Esophagus (tissue), 2 donors: Measurements from ENCODE around the gene CCL2. TPM values are rescaled to one million over a fixed set of nuclear protein-coding genes. Genes with fewer than 3 reads are reported as not detected.

ENCODE experiments used
- H3K27ac ChIP-seq, 2 donors: one replicate each; pipeline ENCODE4 v1.5.1; 2013; ENCODE audit warnings: low read depth in 2 of 2, mild to moderate bottlenecking in 2 of 2, inconsistent platforms in 1 of 2, low read length in 1 of 2, moderate library complexity in 1 of 2
- H3K27me3 ChIP-seq, 2 donors: one replicate each; pipeline ENCODE4 v1.6.1; 2013; ENCODE audit warnings: low read length in 2 of 2, control low read depth in 1 of 2, mild to moderate bottlenecking in 1 of 2; ENCODE audit not compliant: insufficient read depth in 2 of 2, control insufficient read depth in 1 of 2
- H3K36me3 ChIP-seq, 2 donors: one replicate each; pipeline ENCODE4 v1.6.1; 2013; ENCODE audit warnings: low read length in 1 of 2; ENCODE audit not compliant: control insufficient read depth in 2 of 2, insufficient read depth in 2 of 2
- H3K4me1 ChIP-seq, 2 donors: one replicate each; pipeline ENCODE4 v1.6.1; 2013; ENCODE audit warnings: low read length in 1 of 2; ENCODE audit not compliant: control insufficient read depth in 2 of 2, insufficient read depth in 2 of 2
- H3K4me3 ChIP-seq, 2 donors: one replicate each; pipeline ENCODE4 v1.5.1; 2013; ENCODE audit warnings: low read length in 2 of 2, mild to moderate bottlenecking in 2 of 2, low read depth in 1 of 2, moderate library complexity in 1 of 2
- H3K9me3 ChIP-seq, 2 donors: one replicate each; pipeline ENCODE4 v1.6.1; 2013; ENCODE audit warnings: mild to moderate bottlenecking in 2 of 2, low read depth in 1 of 2, low read length in 1 of 2, moderate library complexity in 1 of 2; ENCODE audit not compliant: control insufficient read depth in 2 of 2, insufficient read depth in 1 of 2
- WGBS, 2 donors: extraction: QIAGEN DNeasy Blood & Tissue Kit; methylation state at CpG; one replicate each; pipeline ENCODE4 v1.1.7; 2013; 5-methylcytosine and 5-hydroxymethylcytosine counted together
- polyA plus RNA-seq, 2 donors: library from polyadenylated mRNA; stranded (reverse); fragments of 200-250 nt; gene quantifications; one replicate each; pipeline ENCODE4 v1.2.3, GENCODE V29; 2013
- donor health status: healthy with polysubstance abuse.
- donor health status: Bipolar disorder and iron deficiency.

The CCL2 gene
- polyA plus RNA-seq, 2 donors, result 5.4 to 21.2 TPM

DNA sequence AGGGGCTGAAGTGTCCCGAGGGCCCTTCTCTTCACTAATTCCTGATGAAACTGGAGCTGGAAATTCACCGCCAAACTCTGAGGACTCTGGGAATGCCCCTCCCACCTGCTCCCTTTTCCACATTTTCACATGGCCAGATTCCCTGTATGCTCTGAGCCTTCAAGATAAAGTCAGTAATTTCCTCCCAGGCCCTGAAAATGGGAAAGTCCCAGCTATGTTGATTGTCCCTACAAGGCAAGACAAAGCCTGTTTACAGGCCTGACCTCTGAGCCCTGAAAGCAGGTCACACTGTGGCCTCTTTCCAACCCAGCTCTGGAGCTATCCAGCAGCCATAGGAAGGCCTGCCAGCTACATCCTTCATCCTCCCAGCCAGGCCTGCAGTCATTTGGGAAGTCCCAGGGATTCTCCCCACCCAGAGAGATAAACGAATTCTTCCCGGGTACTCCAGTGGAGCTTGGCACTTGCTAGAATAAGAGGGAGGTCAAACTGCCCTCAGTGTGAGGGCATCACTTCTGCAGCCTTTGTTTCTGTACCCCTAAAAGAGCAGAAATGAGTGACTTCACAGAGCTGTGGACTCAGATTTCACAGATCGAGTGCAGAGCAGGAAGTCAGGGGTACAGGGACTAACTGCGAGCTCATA, 19.6 kb upstream of the CCL2 start:
- WGBS, 2 donors, result 24 to 28% methylated on average over 6 of the region's 6 CpGs
- peaks cover 0 to 15% of the 10 kb centered on the region in 2 donors for H3K4me1 ChIP-seq
- H3K9me3 ChIP-seq, result no peaks in the 10 kb centered on the region
- H3K27me3 ChIP-seq, result no peaks in the 10 kb centered on the region
- no peaks in the 10 kb centered on the region for H3K36me3 ChIP-seq
- no peak overlapping the region for H3K4me3 ChIP-seq
- no peak overlapping the region for H3K27ac ChIP-seq

DNA sequence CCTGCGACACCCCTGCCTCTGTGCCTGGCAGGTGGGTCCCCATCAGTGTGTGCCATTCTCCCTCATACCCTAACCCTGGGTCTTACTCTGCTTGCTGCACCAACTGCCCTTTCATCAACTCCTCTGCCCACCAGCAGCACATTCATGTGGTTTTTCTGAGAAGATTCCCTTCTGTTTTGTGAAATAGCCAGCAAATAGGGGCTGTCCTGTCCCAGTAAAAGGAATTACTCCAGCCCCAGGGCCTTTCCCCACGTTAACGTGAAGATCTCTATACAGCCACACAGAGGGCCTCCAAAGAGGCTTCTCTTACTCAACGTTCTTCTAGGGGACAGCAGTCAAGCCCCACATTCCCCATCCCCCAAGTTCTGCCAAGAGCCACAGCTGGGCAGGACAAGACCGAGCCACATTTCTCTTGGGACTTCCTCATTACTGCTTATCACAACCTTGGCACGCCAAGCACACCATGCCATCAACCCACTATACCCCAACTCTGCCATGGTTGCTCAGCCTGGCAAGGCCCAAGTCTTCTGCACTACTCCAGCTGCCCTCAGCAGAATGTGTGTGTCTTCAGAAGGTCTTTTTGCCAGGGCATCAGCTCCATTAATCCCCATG, 18.7 kb upstream of the CCL2 start:
- H3K9me3 ChIP-seq, result no peaks in the 10 kb centered on the region
- no peaks in the 10 kb centered on the region for H3K36me3 ChIP-seq
- no peaks in the 10 kb centered on the region for H3K27me3 ChIP-seq
- no peak overlapping the region for H3K27ac ChIP-seq
- H3K4me1 ChIP-seq, result peaks cover 2 to 15% of the 10 kb centered on the region in 2 donors
- 66 to 76% methylated on average over 6 of the region's 6 CpGs for WGBS, 2 donors
- H3K4me3 ChIP-seq, result no peak overlapping the region

DNA sequence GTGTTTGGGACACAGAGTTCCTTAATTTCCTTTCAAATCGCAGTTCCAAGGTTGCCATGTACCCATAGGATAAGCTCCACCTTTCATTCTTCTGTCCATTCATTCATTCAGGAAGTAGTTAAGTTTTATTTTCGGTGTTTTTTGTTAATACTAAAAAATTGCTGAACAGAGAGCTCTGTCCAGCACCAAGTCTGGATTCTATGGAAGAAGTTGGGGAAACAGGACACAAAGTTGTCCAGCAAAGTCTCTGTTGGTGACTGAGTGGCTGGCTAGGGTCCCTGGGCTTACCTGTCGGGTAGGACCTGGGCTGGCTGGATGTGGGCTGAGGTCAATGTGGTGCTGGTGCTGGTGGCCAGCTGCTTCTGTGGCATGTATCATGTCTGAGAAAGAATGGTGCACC, 17.6 kb upstream of the CCL2 start:
- H3K9me3 ChIP-seq, result no peaks in the 10 kb centered on the region
- no peak overlapping the region for H3K27ac ChIP-seq
- WGBS, 2 donors, result 75 to 86% methylated on average over 3 of the region's 3 CpGs
- H3K4me3 ChIP-seq, result no peak overlapping the region
- H3K4me1 ChIP-seq, result peaks cover 2 to 15% of the 10 kb centered on the region in 2 donors
- no peaks in the 10 kb centered on the region for H3K27me3 ChIP-seq
- H3K36me3 ChIP-seq, result no peaks in the 10 kb centered on the region

DNA sequence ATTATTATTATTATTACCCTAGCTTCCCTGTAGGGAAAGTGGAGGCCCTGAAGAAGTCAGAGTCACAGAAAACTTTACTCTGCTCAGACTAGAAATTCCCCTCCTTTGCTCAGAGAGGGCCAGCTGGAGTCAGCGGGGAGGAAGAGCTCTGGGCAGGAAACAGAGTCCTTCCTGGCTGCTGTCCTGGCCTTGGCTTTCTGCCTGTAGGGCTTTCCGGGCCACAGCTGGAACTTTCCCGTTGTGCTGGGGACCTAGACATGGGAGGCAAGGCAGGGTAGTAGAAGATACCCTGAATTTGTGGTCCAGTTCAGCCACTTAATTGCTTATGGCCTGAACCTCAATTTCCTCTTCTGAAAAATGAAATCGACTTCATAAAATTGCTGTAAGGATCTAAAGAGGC, 14.0 kb upstream of the CCL2 start:
- no peaks in the 10 kb centered on the region for H3K36me3 ChIP-seq
- no peaks in the 10 kb centered on the region for H3K9me3 ChIP-seq
- H3K4me3 ChIP-seq, result no peak overlapping the region
- no peaks in the 10 kb centered on the region for H3K27me3 ChIP-seq
- whole genome bisulfite sequencing, 2 donors, result 13 to 14% methylated on average over 4 of the region's 4 CpGs
- H3K4me1 ChIP-seq, result peaks cover 2 to 4% of the 10 kb centered on the region in 2 donors
- H3K27ac ChIP-seq, result peak overlapping the region in 1 of 2 donors; percentile 33

DNA sequence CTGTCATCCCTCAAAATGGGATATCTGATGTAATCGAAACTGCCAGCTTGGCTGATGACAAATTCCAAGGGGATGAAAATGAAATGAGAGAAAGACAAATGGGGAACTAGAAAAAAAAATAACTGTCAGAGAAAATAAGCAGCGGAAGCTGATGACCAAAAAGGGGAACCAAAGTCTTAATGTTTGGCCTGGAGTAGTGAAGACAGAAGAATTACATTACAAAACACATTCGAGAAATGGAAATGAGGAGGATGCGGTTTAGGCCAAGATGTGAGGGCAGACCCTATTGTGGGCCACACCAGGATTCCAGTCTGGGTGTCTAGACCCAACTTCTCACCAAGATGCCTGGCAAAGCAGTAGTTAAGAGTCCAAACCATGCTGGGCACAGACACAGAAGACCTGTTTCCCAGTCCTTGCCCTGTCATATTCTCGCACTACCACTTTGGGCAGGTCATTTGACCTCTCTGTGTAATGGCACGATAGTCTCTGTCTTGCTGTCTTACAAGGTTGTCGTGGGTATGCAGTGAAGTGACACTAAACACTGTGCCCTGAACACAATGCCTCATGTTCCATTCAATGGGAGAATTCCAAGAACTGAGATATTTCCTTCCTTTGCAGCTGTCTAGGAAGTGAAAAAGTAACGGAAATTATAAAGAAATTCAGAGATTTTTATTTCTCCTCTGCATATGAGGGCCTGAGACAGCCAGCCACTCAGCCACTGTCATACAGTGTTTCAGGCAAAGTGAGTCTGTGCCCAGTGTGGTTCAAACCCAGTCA, 12.3 kb upstream of the CCL2 start:
- Histone ChIP-seq H3K4me1 (peaks cover 2 to 7% of the 10 kb centered on the region in 2 donors), H3K27ac (peak overlapping the region in 1 of 2 donors; percentile 26), H3K9me3 (no peaks in the 10 kb centered on the region), H3K36me3 (no peaks in the 10 kb centered on the region), H3K27me3 (no peaks in the 10 kb centered on the region), H3K4me3 (no peak overlapping the region)
- 68 to 73% methylated on average over 8 of the region's 8 CpGs for WGBS, 2 donors

DNA sequence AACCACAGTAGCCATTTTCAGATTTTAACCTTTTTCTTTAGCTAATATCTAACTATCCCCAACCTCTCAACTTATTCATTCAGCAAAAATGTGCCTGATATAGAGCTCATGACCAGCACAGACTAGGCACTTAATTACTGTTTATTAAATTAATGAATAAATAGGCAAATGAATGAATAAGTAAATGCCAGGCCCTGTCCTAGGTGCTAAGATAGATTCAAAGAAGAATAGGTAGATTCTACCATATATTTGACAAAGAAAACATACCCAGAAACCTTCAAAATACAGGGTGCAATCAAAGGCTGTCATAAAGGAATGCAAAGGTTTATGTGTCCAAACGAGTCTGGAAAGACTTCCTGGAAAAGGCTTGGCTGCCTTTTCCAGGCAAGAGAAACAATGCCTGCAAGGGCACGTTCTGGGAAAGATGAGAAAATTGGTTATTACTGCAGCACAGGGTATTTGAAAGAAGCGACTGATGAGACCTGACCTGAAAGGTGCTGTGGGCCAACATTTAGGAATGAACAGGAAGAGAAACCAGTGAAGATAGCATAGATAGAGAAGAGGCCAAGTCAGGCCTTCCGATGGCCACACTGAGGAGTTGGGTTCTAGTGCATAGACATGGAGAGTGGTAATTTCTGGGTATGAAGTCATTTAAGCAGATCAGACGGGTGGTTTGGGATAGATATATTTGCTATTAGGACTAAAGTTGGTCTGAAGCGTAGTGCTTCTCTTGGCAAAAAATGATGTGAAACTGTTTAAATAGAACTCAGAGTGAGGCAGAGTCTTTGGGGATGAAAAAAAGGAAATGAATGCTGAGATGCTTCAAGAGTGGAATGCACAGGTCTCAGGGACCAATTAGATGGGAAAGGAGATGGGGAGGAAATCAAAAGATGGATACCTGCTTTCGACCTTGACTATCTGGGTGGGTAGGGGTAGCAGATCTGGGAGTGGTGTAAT, 11.4 kb upstream of the CCL2 start:
- H3K27ac ChIP-seq, result no peak overlapping the region
- H3K27me3 ChIP-seq, result no peaks in the 10 kb centered on the region
- no peaks in the 10 kb centered on the region for H3K9me3 ChIP-seq
- peaks cover 2 to 7% of the 10 kb centered on the region in 2 donors for H3K4me1 ChIP-seq
- no peaks in the 10 kb centered on the region for H3K36me3 ChIP-seq
- no peak overlapping the region for H3K4me3 ChIP-seq
- 50 to 64% methylated on average over 7 of the region's 7 CpGs for WGBS, 2 donors

DNA sequence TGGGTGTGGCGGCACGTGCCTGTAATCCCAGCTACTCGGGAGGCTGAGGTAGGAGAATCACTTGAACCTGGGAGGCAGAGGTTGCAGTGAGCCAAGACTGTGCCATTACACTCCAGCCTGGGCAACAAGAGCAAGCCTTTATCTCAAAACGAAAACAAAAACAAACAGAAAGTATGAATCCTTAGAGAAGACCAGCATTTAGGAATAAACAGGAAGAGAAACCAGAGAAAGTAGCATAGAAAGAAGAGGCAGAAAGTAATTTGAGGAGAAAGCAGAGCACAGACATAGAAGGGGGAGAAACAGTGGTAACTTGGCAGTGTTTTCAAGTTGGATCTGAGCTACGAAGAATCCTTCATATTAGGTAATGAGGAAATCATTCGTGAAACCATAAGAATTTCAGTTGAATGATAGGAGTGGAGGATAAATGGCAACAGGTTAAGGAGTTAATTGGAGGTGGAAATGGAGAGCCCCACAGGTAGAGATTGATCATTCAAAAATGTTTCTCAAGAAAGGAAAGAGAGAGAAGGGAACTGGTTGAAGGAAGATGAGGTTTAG, 9.7 kb upstream of the CCL2 start:
- Histone ChIP-seq H3K36me3 (no peaks in the 10 kb centered on the region), H3K9me3 (no peaks in the 10 kb centered on the region), H3K27me3 (no peaks in the 10 kb centered on the region), H3K27ac (no peak overlapping the region), H3K4me3 (no peak overlapping the region), H3K4me1 (peaks cover 2 to 4% of the 10 kb centered on the region in 2 donors)
- 75 to 82% methylated on average over 6 of the region's 6 CpGs for WGBS, 2 donors

DNA sequence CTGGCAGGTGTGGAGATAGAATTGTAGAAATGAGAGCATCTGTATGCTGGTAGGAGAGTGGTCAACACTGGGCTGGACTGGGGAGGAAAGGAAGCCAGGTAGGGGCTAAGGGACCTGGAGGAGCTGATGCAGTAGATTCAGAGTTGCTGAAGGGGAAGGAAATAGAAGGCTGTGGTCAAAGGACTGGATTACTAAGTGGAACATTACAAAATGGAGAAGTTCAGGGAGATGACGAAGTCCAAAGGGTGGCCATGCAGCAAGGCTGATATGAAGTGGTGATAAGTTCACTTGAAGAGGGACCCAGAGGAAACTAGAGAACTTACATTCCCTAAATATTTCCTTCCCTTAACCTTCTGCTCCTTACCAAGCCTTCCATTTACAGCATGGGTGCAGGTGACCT, 8.6 kb upstream of the CCL2 start:
- H3K27me3 ChIP-seq, result no peaks in the 10 kb centered on the region
- peaks cover 0 to 3% of the 10 kb centered on the region in 2 donors for H3K4me1 ChIP-seq
- no peak overlapping the region for H3K4me3 ChIP-seq
- WGBS, 2 donors, result 76 to 82% methylated on average over 1 of the region's 1 CpG
- no peak overlapping the region for H3K27ac ChIP-seq
- no peaks in the 10 kb centered on the region for H3K9me3 ChIP-seq
- no peaks in the 10 kb centered on the region for H3K36me3 ChIP-seq

DNA sequence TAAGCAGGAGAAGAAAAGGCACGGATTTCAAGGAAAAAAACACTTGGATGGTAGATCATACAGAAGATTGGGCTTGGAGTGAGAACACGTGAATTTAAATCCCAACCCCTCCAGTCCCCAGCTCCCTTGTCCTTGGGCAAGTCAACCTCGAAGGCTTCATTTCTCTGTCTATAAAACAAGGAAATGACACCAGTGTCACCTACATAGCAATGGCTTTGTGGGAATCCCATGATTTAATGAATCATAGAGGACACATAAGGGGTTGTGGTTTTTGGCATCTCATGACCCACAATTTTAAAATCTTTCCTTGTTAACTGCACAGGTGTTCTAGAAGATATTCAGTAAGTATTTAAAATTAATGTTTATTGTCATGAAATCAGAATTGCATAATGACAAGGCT, 8.2 kb upstream of the CCL2 start:
- H3K4me3 ChIP-seq, result no peak overlapping the region
- H3K27ac ChIP-seq, result no peak overlapping the region
- peaks cover 2 to 3% of the 10 kb centered on the region in 2 donors for H3K4me1 ChIP-seq
- no peaks in the 10 kb centered on the region for H3K9me3 ChIP-seq
- H3K36me3 ChIP-seq, result no peaks in the 10 kb centered on the region
- H3K27me3 ChIP-seq, result no peaks in the 10 kb centered on the region
- 85 to 87% methylated on average over 3 of the region's 3 CpGs for WGBS, 2 donors
